ENCODE results near the gene STARD9. TPM values are rescaled to one million over a fixed set of nuclear protein-coding genes. Genes with fewer than 3 reads are reported as not detected.
A peak's percentile ranks its signal among the peaks of the same experiment; 100 is the strongest.

The STARD9 gene
- total RNA-seq, 1 donor from 2014 or later = 35.1 TPM

DNA sequence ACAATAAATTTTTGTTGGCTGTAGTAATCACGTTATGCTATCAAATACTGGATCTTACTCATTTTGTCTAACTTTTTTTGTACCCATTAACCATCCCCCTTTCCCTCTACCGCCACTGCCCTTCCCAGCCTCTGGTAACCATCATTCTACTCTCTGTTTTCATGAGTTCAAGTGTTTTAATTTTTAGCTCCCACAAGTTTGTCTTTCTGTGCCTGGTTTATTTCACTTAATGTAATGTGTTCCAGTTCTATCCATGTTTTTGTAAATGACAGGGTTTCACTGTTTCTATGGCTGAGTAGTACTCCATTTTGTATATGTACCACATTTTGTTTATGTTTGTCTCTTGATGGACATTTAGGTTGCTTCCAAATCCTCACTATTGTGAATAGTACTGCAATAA lies 52.1 kb downstream of the STARD9 start:
- no peaks in the 10 kb centered on the region for H3K27me3 ChIP-seq
- no peak for TF ChIP-seq POLR2AphosphoS5 (IDR thresholded peaks at IDR 0.05; ENCODE audit: insufficient read depth in 1 of 2, low read depth in 1 of 2)
- no peak for TF ChIP-seq POLR2A (IDR thresholded peaks at IDR 0.05)
- TF ChIP-seq, protein P1, sequence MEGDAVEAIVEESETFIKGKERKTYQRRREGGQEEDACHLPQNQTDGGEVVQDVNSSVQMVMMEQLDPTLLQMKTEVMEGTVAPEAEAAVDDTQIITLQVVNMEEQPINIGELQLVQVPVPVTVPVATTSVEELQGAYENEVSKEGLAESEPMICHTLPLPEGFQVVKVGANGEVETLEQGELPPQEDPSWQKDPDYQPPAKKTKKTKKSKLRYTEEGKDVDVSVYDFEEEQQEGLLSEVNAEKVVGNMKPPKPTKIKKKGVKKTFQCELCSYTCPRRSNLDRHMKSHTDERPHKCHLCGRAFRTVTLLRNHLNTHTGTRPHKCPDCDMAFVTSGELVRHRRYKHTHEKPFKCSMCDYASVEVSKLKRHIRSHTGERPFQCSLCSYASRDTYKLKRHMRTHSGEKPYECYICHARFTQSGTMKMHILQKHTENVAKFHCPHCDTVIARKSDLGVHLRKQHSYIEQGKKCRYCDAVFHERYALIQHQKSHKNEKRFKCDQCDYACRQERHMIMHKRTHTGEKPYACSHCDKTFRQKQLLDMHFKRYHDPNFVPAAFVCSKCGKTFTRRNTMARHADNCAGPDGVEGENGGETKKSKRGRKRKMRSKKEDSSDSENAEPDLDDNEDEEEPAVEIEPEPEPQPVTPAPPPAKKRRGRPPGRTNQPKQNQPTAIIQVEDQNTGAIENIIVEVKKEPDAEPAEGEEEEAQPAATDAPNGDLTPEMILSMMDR (IDR thresholded peaks at IDR 0.05) = no peak
- no peaks in the 10 kb centered on the region for H3K9me3 ChIP-seq
- no peak overlapping the region for H3K27ac ChIP-seq
- no peak overlapping the region for H3K4me3 ChIP-seq
- no peak for DNase-seq (ENCODE audit: extremely low spot score in 2 of 2)
- intact Hi-C loops (cut with DNase I) = no loop called here
- no peaks in the 10 kb centered on the region for H3K4me1 ChIP-seq
- no peaks in the 10 kb centered on the region for H3K36me3 ChIP-seq

DNA sequence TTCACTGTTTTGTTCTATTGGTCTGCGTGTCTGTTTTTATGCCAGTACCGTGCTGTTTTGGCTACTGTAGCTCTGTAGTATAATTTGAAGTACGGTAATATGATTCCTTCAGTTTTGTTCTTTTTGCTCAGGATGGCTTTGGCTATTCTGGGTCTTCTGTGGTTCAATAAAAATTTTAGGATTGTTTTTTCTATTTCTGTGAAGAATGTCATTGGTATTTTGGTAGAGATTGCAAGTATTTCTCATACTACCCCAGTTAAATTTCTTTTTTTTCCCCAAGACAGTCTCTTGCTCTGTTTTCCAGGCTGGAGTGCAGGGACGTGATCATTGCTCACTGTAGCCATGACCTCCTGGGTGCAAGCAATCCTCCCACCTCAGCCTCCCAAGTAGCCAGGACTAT lies 53.4 kb downstream of the STARD9 start:
- H3K4me3 ChIP-seq = no peak overlapping the region
- TF ChIP-seq POLR2AphosphoS5 (IDR thresholded peaks at IDR 0.05; ENCODE audit: insufficient read depth in 1 of 2, low read depth in 1 of 2) (no peak), POLR2A (IDR thresholded peaks at IDR 0.05) (no peak)
- TF ChIP-seq, protein P1 (IDR thresholded peaks at IDR 0.05) = no peak
- no peak for DNase-seq (ENCODE audit: extremely low spot score in 2 of 2)
- H3K27me3 ChIP-seq = no peaks in the 10 kb centered on the region
- no peaks in the 10 kb centered on the region for H3K36me3 ChIP-seq
- H3K4me1 ChIP-seq = no peaks in the 10 kb centered on the region
- intact Hi-C loops (cut with DNase I) = no loop called here
- no peak overlapping the region for H3K27ac ChIP-seq
- H3K9me3 ChIP-seq = no peaks in the 10 kb centered on the region

DNA sequence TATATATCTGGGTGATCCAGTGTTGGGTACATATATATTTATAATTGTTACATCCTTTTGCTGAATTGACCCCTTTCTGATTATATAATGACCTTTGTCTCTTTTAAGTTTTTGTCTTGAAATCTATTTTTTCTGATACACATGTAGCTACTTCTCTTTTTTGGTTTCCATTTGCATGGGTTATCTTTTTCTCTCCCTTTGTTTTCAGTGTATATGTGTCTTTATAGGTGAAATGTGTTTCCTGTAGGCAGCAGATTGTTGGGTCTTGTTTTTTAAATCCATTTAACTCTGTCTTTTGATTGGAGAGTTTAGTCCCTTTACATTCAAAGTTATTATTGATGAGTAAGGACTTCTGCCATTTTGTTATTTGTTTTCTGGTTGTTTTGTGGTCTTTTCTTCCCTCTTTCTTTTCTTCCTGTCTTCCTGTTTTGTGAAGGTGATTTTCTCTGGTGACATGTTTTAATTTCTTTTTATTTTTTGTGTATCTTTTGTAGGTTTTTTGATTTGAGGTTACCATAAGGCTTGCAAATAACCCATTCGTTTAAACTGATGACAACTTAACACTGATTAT lies 56.8 kb downstream of the STARD9 start:
- Histone ChIP-seq H3K9me3 (no peaks in the 10 kb centered on the region), H3K36me3 (peaks cover 0 to 7% of the 10 kb centered on the region in 2 donors), H3K27me3 (no peaks in the 10 kb centered on the region), H3K27ac (no peak overlapping the region), H3K4me1 (no peaks in the 10 kb centered on the region), H3K4me3 (no peak overlapping the region)
- intact Hi-C loops (cut with DNase I) = no loop called here
- no peak for DNase-seq (ENCODE audit: extremely low spot score in 2 of 2)
- TF ChIP-seq, protein P1 (IDR thresholded peaks at IDR 0.05) = no peak
- TF ChIP-seq POLR2A (IDR thresholded peaks at IDR 0.05) (no peak), POLR2AphosphoS5 (IDR thresholded peaks at IDR 0.05; ENCODE audit: insufficient read depth in 1 of 2, low read depth in 1 of 2) (no peak)

DNA sequence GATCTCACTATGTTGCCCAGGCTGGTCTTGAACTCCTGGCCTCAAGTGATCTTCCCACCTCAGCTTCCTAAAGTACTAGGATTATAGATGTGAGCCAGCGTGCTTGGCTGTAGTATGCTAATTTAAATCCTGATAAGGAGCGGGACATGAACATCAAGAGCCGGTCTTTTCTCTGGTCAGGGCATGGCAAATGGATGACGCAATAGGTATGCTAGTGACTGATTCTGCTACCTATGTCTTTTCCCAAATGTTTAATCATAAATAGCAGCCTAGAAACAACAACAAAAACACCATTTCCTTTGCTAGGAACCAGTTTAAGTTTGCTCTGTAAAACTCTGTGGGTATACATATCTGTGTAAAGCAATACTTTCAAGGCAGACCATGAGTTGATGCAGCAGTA lies 64.7 kb downstream of the STARD9 start:
- peaks cover 0 to 36% of the 10 kb centered on the region in 2 donors for H3K36me3 ChIP-seq
- H3K27me3 ChIP-seq = no peaks in the 10 kb centered on the region
- H3K9me3 ChIP-seq = no peaks in the 10 kb centered on the region
- H3K4me1 ChIP-seq = no peaks in the 10 kb centered on the region
- TF ChIP-seq POLR2AphosphoS5 (IDR thresholded peaks at IDR 0.05; ENCODE audit: insufficient read depth in 1 of 2, low read depth in 1 of 2) = no peak
- no peak for TF ChIP-seq POLR2A (IDR thresholded peaks at IDR 0.05)
- TF ChIP-seq, protein P1 (IDR thresholded peaks at IDR 0.05) = no peak
- H3K27ac ChIP-seq = no peak overlapping the region
- DNase-seq (ENCODE audit: extremely low spot score in 2 of 2) = no peak
- intact Hi-C loops (cut with DNase I) = no loop called here
- no peak overlapping the region for H3K4me3 ChIP-seq

DNA sequence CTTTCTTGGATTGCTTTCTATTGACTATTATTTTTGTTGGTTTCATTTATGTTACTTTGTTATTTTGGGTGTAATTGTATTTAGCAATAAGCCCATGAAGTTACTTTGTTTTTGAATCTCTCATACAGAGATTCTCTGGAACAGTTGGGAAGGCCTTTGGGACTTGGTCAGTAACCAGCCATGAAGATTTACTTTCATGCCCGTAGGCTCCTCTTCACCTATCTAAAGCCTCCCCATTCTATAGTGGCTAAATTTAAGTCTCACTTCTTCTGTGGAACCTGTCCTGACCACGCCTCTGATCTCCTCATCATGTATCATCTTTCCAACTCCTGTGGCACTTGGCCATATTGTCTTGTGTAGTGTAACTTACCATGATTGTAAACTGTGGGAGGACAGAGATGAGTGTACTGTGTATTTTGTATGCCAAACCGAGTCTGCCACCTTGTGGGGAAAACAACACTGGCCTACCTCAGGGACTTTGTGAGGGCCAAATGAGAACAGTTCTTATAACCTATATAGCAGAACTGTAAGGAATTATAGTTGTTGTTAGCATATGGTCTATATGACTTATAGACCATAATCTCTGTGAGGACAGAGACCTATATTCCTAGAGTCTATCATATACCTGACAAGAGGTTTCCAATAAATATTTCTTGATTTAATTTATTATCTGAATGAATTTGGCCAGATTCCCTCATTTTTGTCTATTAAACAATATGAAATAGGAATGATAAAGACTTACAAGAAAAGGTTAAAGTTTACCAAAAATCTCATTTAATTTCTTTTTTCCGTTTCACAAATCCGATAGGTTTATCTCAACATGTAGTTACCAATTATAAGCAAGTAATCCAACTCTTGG lies 75.0 kb downstream of the STARD9 start:
- H3K27ac ChIP-seq = no peak overlapping the region
- TF ChIP-seq POLR2AphosphoS5 (IDR thresholded peaks at IDR 0.05; ENCODE audit: insufficient read depth in 1 of 2, low read depth in 1 of 2) = peak in 1 of 2 donors; percentile 77
- TF ChIP-seq POLR2A (IDR thresholded peaks at IDR 0.05) = no peak
- TF ChIP-seq, protein P1 (IDR thresholded peaks at IDR 0.05) = peak; percentile 53 to 66 (median 53)
- H3K4me1 ChIP-seq = peaks cover 4% of the 10 kb centered on the region
- peaks cover 0 to 11% of the 10 kb centered on the region in 2 donors for H3K36me3 ChIP-seq
- intact Hi-C loops (cut with DNase I) = no loop called here
- no peaks in the 10 kb centered on the region for H3K27me3 ChIP-seq
- no peaks in the 10 kb centered on the region for H3K9me3 ChIP-seq
- DNase-seq (ENCODE audit: extremely low spot score in 2 of 2) = peak in 1 of 2 donors; percentile 88
- no peak overlapping the region for H3K4me3 ChIP-seq
